DMS53 (cell line): ENCODE results near the gene UTP11.
"Not testable (repeated sequence)": the region's sequence is repeated elsewhere in the genome, so short reads cannot be mapped to it uniquely, and the experiment has no call there.

ENCODE experiments used
- DNase-seq: peaks from one replicate; lab custom pipeline; 2025; lab: John Stamatoyannopoulos, UW

The UTP11 gene, protein sequence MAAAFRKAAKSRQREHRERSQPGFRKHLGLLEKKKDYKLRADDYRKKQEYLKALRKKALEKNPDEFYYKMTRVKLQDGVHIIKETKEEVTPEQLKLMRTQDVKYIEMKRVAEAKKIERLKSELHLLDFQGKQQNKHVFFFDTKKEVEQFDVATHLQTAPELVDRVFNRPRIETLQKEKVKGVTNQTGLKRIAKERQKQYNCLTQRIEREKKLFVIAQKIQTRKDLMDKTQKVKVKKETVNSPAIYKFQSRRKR

DNA sequence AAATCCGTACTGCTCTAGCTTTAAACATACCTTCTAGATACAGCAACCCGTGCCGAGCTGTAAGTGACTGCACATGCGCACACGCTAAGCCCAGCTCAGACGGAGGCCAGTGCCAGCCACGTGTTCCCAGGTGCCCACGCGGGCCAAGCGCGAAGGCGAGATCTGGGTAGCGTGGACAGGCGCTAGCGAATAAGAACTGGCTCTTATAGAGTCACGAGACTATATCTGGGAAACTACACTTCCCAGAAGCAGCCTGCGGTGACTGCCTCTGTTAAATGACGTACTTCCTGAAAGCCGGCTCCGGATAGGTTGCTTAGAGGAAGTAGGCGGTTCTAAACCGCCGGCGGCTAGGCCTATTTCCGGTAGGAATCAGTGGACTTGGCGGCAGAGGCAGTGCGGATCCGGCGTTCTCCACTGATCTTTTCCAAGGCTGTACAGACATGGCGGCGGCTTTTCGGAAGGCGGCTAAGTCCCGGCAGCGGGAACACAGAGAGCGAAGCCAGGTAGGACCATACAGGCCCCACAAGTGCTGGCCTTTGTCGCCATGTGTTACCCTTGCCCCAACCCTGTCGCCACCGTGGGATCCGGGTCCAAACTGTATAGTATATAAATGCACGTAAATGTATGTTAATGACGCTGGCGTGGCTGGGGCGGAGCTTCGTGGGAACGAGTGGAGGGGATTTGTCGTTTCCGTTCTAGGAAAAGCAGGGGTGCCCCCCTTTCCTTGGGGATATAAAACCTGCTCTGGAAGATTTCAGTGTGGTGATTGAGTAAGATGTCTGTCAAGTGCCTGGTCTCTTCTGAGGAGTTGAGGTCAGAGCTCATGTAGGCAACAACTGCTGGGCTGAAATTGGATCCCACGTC lies at the start of gene UTP11:
TSS of gene UTP11 (plus strand) at position 372 of the 864 bp plus-strand sequence. CDS start at position 441, 69 bp downstream.
- peak; percentile 100 for DNase-seq

DNA sequence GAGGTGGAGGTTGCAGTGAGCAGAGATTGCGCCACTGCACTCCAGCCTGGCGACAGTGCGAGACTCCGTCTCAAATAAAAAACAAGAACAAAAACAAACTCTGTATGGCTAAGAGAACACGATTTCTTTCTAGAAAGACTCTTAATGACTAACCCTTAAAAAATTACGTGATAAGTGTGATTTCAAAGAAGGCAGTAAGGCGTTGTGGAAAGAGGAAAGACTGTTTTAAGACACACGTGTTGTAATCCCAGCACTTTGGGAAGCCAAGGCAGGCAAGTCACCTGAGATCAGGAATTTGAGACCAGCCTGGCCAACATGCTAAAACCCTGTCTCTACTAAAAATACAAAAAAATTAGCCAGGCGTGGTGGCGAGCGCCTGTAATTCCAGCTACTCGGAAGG lies 48.4 kb upstream of the UTP11 start:
- not testable (repeated sequence) for DNase-seq

DNA sequence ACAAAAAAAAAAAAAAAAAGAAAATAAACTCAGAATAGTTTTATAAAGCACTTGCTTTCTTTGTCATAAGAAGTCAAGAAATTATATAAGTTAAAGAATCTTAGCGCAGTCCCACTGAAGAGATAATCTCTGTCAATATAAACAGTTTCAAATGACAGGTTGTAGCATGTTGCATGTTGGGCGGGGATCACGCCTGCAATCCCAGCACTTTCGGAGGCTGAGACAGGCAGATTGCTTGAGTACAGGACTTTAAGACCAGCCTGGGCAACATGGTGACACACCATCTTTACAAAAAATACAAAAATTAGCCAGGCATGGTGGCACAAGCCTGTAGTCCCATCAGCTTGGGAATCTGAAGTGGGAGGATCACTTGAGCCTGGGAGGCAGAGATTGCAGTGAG lies 47.2 kb upstream of the UTP11 start:
- DNase-seq: no peak

DNA sequence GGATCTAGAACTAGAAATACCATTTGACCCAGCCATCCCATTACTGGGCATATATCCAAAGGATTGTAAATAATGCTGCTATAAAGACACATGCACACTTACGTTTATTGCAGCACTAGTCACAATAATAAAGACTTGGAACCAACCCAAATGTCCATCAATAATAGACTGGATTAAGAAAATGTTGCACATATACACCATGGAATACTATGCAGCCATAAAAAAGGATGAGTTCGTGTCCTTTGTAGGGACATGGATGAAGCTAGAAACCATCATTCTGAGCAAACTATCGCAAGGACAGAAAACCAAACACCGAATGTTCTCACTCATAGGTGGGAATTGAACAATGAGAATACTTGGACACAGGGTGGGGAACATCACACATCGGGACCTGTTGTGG lies 38.9 kb upstream of the UTP11 start:
- not testable (repeated sequence) for DNase-seq

DNA sequence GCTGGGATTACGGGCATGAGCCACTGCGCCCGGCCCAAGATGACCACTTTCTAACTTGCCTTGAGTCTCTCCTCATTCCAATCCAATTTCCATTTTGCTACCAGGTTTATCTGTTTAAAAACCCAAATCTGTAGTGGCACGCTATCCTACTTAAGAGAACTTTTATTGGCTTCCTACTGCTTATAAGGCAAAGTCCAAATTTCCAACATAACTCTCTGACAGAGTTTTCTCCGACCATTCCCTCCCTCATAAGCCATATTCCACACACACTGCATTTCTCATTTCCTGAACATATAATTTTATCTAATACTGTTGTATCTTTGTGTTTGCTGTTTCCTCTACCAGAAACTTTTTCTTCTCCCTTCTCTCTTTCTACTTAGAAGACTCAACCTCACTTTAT lies 38.0 kb upstream of the UTP11 start:
- no peak for DNase-seq

DNA sequence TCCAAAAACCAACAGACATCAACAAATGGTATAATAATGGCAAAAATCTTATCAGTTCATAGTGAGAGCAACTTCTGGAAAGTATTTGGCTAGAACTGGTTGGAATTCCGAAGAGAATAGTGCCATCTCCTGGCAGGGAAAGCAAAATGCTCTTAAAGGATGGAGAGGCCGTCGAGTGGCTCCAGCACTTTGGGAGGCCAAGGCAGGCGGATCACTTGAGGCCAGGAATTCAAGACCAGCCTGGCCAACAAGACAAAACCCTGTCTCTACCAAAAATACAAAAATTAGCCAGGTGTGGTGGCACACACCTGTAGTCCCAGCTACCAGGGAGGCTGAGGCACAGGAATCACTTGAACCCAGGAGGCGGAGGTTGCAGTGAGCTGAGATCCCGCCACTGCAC lies 37.5 kb upstream of the UTP11 start:
- peak; percentile 81 for DNase-seq

DNA sequence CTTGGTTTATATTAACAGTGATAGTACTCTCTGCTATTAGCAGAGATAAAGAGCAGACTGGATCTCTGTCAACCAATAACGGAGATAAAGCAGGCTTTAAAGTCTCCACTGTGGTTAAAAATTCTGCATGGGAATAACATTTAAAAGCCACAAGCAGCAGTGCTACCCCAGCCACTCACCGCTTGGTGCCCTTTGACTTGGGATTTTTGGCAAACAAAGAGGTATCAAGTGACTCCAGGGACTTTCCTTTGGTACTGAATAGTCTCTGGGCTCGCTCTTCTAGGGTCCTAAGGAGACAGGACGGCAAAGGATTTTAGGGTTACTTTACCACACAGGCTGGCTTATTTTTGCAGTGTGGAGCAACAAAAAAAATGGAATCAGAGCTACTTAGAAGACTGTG lies 34.0 kb upstream of the UTP11 start:
- no peak for DNase-seq

DNA sequence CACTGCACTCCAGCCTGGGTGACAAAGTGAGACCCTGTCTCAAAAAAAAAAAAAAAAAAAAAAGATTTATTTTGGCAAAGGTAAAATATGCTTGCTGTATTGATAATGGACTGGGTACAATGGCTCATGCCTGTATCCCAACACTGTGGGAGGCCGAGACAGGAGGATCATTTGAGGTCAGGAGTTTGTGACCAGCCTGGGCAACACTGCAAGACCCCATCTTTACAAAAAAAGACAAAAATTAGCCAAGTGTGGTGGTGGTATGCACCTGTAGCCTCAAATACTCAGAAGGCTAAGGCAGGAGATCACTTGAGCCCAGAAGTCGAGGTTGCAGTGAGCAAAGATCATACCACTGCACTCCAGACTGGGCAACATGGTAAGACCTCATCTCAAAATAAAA lies 29.0 kb upstream of the UTP11 start:
- DNase-seq: no peak

DNA sequence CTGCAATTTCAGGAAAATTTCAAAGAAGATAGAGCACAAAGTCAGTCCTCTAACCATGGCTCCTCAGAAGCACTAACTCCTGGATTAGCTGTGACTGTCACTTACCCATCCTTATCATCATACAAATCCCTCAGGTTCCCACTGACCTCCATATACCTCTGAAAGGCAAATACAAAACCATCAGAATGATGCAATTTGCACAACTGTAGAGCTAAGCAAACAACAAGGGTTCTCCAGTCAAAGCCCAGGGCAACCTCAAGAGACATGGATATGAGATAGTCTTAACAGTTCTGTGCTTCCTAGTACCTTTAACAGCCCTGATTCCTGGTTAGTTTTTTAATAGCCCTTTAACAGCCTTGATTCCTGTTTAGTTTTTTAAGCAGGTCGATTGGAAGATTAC lies 24.9 kb upstream of the UTP11 start:
- DNase-seq: peak; percentile 18

DNA sequence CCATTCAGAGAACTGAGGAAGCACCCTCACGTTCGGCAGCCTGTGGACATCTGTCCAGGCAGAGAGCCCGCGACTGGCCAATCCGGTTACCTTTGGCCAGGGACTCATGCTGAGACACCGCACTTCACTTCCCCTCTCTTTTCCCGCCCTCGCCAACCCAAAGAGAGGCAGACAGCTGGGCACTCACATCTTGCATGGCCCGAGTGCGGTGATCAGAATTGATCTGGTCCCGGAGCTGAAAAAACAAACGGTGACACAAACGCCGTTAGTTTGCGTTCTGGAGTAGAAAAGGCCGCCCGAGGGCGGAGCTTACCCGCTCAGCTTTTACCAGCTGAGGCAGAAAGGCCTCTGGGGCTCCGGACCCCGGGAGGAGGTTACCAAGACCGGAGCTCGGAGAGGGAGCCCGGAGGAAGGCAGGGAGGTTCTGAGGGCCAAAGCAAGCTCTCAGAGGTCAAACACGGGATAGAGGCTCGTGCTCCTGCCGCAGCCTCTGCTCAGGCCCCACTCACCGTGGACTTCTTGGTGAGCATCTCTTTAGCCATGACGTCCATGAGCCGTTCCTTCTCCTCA lies 23.1 kb upstream of the UTP11 start:
- peak; percentile 75 for DNase-seq

DNA sequence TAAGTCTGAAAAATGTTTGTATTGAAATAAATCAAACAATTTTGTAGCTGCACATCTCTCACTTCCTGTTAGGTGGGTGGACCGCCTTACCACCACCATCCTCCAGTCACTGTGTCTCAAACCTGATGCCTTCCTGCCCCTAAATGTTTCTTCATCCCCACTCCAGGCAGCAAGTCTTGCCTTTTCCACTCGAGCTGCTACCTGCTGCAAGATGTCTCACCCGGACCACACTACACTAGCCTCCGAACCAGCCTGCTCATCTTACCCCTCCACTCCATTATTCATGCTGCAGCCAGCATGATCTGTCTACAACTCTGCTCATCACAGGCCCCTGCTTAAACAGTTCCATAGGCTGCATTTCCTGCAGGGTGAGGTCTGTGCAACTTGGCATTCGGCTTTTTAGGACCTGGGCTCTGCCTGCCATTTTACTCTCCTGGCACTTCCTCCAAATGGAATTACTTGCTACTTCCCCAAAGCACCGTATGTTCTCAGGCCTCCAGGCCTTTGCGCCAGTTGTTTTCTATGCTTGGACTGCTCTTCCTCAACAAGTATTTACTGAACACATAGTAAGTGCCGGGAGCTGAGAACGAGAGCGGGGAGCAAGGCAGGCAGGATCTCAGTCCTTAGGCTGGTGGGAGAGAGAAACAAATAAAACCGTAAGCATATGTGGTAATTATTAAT lies 17.5 kb upstream of the UTP11 start:
- DNase-seq: peak; percentile 26

DNA sequence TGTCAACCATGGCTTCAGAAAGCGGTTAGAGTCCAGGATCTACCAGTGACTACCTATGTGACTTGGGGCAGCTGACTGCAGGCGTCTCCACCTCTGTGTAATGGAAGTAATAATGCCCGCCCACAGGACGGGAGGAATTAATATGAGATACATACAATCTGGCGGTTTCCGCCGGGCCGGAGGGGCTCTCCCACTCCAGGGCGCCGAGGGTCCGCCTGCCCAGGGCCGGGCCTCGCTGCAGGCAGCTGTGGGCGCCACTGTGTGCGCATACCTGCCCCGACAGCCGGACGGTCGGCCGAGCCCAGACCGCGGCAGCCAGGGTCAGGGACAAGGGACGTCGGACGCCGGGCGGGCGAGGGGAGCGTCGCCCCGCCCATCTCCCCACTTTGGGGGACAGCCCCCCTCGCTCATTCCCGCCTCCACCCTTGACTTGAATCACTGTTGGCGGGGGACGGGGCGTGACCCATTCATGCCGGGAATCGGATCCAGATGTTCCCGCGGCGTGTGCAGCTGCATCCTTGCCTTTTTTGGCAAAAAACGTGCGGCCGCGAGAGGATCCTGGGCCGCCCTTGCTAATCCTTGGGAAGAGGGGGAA lies 16.7 kb upstream of the UTP11 start:
- DNase-seq: peak; percentile 69

DNA sequence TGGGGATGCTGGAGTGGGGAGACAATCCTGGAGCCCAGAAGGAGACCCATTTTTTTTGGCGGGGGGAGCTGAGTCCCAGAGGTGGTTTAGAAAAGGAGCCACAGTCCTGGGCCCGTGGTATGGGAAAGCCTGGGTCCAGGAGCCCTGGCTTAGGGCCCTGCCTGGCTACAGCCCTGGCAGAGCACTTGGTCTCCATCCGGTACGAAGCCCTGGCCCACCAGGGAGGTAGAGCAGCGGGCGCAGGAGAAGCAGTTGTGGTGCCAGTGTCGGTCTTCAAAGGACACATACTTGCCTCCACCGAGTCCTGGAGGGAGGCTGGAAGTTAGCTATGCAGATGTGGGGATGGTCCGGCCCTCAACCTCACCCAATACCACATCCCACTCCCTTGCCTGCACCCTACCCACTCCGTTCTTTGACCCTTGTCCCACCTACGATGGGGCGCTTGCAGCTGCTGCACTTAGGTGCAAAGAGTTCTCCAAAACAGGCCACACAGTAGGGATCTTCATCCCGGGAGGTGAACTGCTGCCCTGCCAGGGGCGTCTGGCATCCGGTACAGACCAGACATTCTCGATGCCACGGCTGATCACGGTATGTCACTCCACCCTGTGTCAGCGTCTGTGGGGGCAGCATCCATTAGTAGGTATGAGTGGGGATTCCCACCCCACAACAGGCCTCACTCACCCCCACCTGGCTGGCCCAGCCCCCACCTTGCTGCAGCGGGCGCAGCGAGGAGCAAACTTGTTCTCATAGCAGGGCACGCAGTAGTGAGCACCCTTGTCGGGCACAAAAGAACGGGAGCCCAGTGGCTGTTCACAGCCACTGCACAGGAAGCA lies 15.1 kb upstream of the UTP11 start:
- DNase-seq: no peak

DNA sequence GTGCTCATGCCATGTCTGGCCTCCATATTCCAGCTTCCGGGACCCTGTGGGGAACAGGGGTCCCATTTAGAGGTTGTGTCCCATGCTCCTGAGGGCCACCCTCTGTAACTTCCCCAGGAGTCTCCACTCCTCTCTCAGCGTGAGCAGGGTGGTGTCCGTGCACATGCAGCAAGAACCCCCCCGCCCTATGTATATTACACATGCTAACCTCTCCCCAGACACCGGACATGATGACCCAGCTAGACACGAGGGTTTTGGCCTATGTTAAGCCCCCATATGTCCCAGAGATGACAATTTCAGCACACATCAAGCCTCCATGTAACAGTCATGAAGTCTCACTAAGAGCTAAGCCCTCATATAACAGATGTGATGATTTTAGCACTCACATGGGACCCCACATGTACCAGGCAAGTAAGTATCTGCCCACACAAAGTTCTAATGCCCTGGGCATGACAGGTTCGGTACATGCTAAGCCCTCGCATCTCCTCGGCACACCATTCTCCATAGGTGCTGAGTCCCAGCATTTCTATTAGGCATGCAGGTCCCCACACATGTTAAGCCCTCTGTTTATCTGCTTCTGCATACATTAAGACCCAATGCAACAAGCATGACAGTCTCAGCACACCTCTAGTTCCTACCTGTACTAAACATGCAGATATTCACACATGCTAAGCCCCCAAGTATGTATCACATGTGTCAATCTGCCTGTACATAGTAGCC lies 14.3 kb upstream of the UTP11 start:
- DNase-seq: no peak

DNA sequence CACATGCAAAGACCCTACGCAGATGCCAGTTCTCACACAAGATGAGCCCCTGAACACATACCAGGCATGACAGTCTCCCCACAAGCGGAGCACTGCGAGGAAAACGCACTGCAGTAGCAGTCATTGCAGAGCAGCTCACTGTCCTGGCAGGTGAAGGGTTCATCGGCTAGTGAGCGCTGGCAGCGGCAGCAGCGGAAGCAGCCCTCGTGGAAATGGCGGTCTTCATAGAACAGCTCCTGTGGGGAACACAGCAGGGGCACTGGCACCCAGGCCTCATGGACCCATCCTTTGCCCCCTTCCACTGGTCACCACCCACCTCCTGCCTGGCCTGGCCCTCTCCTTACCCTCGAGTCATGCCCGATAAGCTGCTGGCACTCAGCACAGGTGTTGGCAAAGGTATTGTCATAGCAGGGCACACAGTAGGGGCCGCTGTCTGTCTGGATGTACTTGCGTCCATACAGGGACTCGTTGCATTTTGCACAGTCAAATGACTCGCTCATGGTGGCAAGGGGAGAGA lies 13.6 kb upstream of the UTP11 start:
- no peak for DNase-seq

DNA sequence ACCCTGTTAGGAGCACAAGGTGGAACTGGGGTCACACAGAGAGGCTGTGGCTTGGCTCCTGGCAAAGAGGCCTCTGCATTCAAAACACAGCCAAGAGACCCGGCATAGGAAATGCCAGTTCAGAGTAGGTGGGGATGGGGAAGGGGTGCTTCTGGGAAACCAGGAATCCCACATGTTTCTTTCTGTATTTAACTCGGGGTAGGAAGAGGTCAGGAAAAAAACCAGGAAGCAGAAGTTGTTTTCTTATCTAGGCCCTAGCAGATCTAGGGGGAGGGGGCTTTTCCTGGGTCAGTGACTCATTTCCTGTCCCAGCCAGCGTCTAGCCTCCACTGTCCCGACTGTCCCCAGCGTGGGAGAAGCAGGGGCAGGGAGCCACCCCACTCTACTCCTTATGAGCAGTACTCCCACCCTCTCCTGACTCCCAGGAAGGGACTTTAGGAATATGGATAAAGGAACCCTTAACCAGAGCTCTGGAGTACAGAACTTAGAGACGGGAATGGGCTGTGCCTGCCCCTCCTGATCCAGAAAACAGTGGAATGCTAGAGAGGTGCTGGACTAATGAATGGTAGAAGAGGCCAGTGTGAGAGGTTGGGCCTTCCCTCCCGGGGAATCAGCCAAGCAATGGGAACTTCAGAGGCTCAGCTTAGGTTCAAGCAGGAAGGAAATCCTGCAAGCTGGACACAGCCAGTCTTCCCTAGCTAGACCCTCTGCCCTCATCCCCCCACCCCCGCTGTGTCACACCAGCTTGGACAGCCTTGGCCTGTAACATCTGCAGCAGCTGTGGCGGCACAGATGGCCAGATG lies 12.9 kb upstream of the UTP11 start:
- peak; percentile 79 for DNase-seq

DNA sequence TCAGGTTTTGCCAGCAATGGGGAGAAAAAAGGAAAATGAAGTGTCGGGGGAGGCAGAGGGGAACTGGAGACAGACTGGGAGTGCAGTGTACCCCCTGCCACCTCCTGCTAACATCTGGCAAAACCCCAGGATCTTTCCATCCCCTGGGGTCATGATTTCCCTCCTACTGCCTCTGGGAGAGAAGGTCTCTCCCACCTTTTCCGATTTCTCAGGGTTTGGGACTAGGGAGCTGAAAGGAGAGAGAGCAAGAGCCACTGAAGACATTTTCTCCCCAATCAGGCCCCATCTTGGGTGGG lies 12.4 kb upstream of the UTP11 start:
- no peak for DNase-seq

DNA sequence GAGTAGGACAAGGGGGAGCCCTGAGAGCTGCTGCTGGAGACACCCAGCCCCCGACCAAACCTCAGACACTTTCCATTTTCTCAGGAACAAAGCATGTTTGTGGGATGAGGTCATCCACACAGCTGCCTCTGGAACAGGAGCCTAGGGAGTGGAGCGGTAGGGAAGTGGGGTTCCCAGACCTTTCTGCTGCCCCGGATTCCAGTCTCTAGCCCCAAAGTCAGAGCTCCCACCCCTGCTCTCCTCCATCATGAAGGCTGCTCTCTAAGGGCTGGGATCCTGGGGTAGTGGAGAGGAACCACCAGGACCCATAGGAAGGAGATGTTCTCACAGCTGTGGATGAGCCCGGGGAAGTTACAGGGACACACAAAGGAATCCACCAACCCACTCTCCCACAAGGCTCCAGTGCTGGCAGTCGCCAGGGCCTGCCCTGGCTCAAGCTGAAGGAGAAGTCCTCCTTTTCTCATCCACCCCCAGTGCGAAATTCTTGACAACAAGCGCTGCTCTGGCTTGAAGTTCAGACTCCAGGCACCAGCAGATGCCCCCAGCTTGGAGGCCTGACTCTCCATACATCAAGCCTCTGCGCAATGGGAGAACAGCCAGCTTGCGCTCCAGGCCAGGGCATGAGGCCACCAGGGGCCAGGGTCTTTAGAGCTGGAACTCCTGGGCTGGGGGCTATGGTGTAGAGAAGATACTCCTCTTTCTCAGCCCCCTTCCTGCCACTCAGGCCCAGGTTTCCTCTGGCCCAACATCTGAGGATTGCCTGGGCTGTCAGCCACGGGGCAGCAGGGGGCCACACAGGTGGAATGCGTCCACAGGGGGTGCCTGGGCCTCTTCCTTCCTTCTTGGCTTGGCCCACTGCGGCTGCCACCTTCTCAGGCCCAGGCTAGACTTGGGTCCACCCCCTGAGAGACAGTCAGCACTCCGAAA lies 11.7 kb upstream of the UTP11 start:
- peak; percentile 77 for DNase-seq
